ENCODE data around the gene RSKR.
"Not testable (repeated sequence)": the region's sequence is repeated elsewhere in the genome, so short reads cannot be mapped to it uniquely, and the experiment has no call there.

RSKR gene

GRCh38 chr17:28580959-28581358, 33.0 kb downstream of the RSKR start:
- Histone ChIP-seq H3K27ac (ENCODE audit: insufficient read depth in 1 of 2, low read depth in 1 of 2, low read length in 2 of 2, poor library complexity in 1 of 2, severe bottlenecking in 2 of 2) (no peak overlapping the region), H3K4me3 (ENCODE audit: control insufficient read depth in 1 of 7, extremely low read depth in 1 of 7, insufficient read depth in 4 of 7, low read depth in 2 of 7, low read length in 6 of 7) (no peak overlapping the region), H3K36me3 (ENCODE audit: control insufficient read depth in 4 of 4, insufficient read depth in 4 of 4, low read length in 3 of 4) (peaks cover 5 to 84% (median 48%) of the 10 kb centered on the region in 4 experiments), H3K9me3 (ENCODE audit: control extremely low read depth in 1 of 5, control insufficient read depth in 4 of 5, insufficient read depth in 2 of 5, low read depth in 1 of 5, low read length in 4 of 5) (no peaks in the 10 kb centered on the region), H3K27me3 (replicated peaks in 2 of 5; ENCODE audit: control insufficient read depth in 4 of 5, insufficient read depth in 5 of 5, low read length in 4 of 5) (no peaks in the 10 kb centered on the region), H3K4me1 (ENCODE audit: control extremely low read depth in 1 of 4, control insufficient read depth in 4 of 4, insufficient read depth in 4 of 4, low read length in 3 of 4) (peaks cover 0 to 19% (median 5%) of the 10 kb centered on the region in 4 experiments)
- ChIA-PET CTCF (interaction anchor here (0.8 kb wide), 1 partner anchor 10 kb away, joined by 3 read pairs; no protein-coding TSS in a partner anchor), POLR2A (no interaction called here)
- DNase-seq, result no peak
- no CpG with 5 or more reads among the region's 3 CpGs for WGBS (ENCODE audit: insufficient coverage)

- ChIA-PET CTCF (no interaction called here), POLR2A (no interaction called here)
- Histone ChIP-seq H3K4me3 (ENCODE audit: control insufficient read depth in 1 of 7, extremely low read depth in 1 of 7, insufficient read depth in 4 of 7, low read depth in 2 of 7, low read length in 6 of 7) (no peak overlapping the region), H3K27me3 (replicated peaks in 2 of 5; ENCODE audit: control insufficient read depth in 4 of 5, insufficient read depth in 5 of 5, low read length in 4 of 5) (no peaks in the 10 kb centered on the region), H3K36me3 (ENCODE audit: control insufficient read depth in 4 of 4, insufficient read depth in 4 of 4, low read length in 3 of 4) (peaks cover 5 to 75% (median 41%) of the 10 kb centered on the region in 4 experiments), H3K4me1 (ENCODE audit: control extremely low read depth in 1 of 4, control insufficient read depth in 4 of 4, insufficient read depth in 4 of 4, low read length in 3 of 4) (peaks cover 0 to 12% (median 5%) of the 10 kb centered on the region in 4 experiments), H3K27ac (ENCODE audit: insufficient read depth in 1 of 2, low read depth in 1 of 2, low read length in 2 of 2, poor library complexity in 1 of 2, severe bottlenecking in 2 of 2) (no peak overlapping the region), H3K9me3 (ENCODE audit: control extremely low read depth in 1 of 5, control insufficient read depth in 4 of 5, insufficient read depth in 2 of 5, low read depth in 1 of 5, low read length in 4 of 5) (no peaks in the 10 kb centered on the region)
- no peak for DNase-seq
- WGBS (ENCODE audit: insufficient coverage), result 97% methylated on average over 4 of the region's 4 CpGs
Observed at GRCh38 chr17:28579526-28579925, 34.5 kb downstream of the RSKR start.

- Histone ChIP-seq H3K4me1 (ENCODE audit: control extremely low read depth in 1 of 4, control insufficient read depth in 4 of 4, insufficient read depth in 4 of 4, low read length in 3 of 4) (peaks cover 0 to 12% (median 5%) of the 10 kb centered on the region in 4 experiments), H3K36me3 (ENCODE audit: control insufficient read depth in 4 of 4, insufficient read depth in 4 of 4, low read length in 3 of 4) (peaks cover 4 to 70% (median 33%) of the 10 kb centered on the region in 4 experiments), H3K4me3 (ENCODE audit: control insufficient read depth in 1 of 7, extremely low read depth in 1 of 7, insufficient read depth in 4 of 7, low read depth in 2 of 7, low read length in 6 of 7) (no peak overlapping the region), H3K27ac (ENCODE audit: insufficient read depth in 1 of 2, low read depth in 1 of 2, low read length in 2 of 2, poor library complexity in 1 of 2, severe bottlenecking in 2 of 2) (no peak overlapping the region), H3K9me3 (ENCODE audit: control extremely low read depth in 1 of 5, control insufficient read depth in 4 of 5, insufficient read depth in 2 of 5, low read depth in 1 of 5, low read length in 4 of 5) (no peaks in the 10 kb centered on the region), H3K27me3 (replicated peaks in 2 of 5; ENCODE audit: control insufficient read depth in 4 of 5, insufficient read depth in 5 of 5, low read length in 4 of 5) (no peaks in the 10 kb centered on the region)
- no peak for DNase-seq
- 90% methylated on average over 3 of the region's 8 CpGs for WGBS (ENCODE audit: insufficient coverage)
- POLR2A ChIA-PET, result interaction anchor here (0.6 kb wide), 1 partner anchor 27 kb away, joined by 3 read pairs; no protein-coding TSS in a partner anchor
- CTCF ChIA-PET, result interaction anchor here (1.1 to 1.6 kb wide), 2 partner anchors 13 to 32 kb away, joined by 4 to 5 read pairs; no protein-coding TSS in a partner anchor
Observed at GRCh38 chr17:28578246-28579195, 35.5 kb downstream of the RSKR start.

GRCh38 chr17:28577466-28577824, 36.5 kb downstream of the RSKR start:
- CTCF ChIA-PET, result interaction anchor here (0.9 to 1.6 kb wide), 6 partner anchors 8 to 93 kb away, joined by 3 to 5 read pairs (median 3); no protein-coding TSS in a partner anchor
- Histone ChIP-seq H3K4me1 (ENCODE audit: control extremely low read depth in 1 of 4, control insufficient read depth in 4 of 4, insufficient read depth in 4 of 4, low read length in 3 of 4) (peaks cover 0 to 14% (median 6%) of the 10 kb centered on the region in 4 experiments), H3K27ac (ENCODE audit: insufficient read depth in 1 of 2, low read depth in 1 of 2, low read length in 2 of 2, poor library complexity in 1 of 2, severe bottlenecking in 2 of 2) (peak overlapping the region in 1 of 2 experiments; percentile 20), H3K27me3 (replicated peaks in 2 of 5; ENCODE audit: control insufficient read depth in 4 of 5, insufficient read depth in 5 of 5, low read length in 4 of 5) (no peaks in the 10 kb centered on the region), H3K9me3 (ENCODE audit: control extremely low read depth in 1 of 5, control insufficient read depth in 4 of 5, insufficient read depth in 2 of 5, low read depth in 1 of 5, low read length in 4 of 5) (no peaks in the 10 kb centered on the region), H3K36me3 (ENCODE audit: control insufficient read depth in 4 of 4, insufficient read depth in 4 of 4, low read length in 3 of 4) (peaks cover 4 to 59% (median 27%) of the 10 kb centered on the region in 4 experiments), H3K4me3 (ENCODE audit: control insufficient read depth in 1 of 7, extremely low read depth in 1 of 7, insufficient read depth in 4 of 7, low read depth in 2 of 7, low read length in 6 of 7) (no peak overlapping the region)
- no peak for DNase-seq
- POLR2A ChIA-PET, result no interaction called here
- WGBS (ENCODE audit: insufficient coverage), result 100% methylated on average over 1 of the region's 3 CpGs

GRCh38 chr17:28576758-28577465, 37.1 kb downstream of the RSKR start, which contains the start of gene ALDOC:
TSS of gene ALDOC (minus strand) at chr17:28576895. CDS start at chr17:28575532, 1,363 bp downstream.
- peak; percentile 95 to 98 (median 96) for DNase-seq
- ChIA-PET POLR2A (interaction anchor here (1.1 kb wide), 1 partner anchor 23 kb away, joined by 4 read pairs; no protein-coding TSS in a partner anchor), CTCF (interaction anchor here (0.9 to 1.6 kb wide), 8 partner anchors 9 to 93 kb away, joined by 3 to 5 read pairs (median 3); no protein-coding TSS in a partner anchor)
- H3K27ac ChIP-seq (ENCODE audit: insufficient read depth in 1 of 2, low read depth in 1 of 2, low read length in 2 of 2, poor library complexity in 1 of 2, severe bottlenecking in 2 of 2), result peak within 1 kb of the TSS in 1 of 2 experiments; percentile 20
- peaks cover 2 to 20% (median 10%) of the 10 kb centered on the region in 4 experiments for H3K4me1 ChIP-seq (ENCODE audit: control extremely low read depth in 1 of 4, control insufficient read depth in 4 of 4, insufficient read depth in 4 of 4, low read length in 3 of 4)
- no peaks in the 10 kb centered on the region for H3K9me3 ChIP-seq (ENCODE audit: control extremely low read depth in 1 of 5, control insufficient read depth in 4 of 5, insufficient read depth in 2 of 5, low read depth in 1 of 5, low read length in 4 of 5)
- peaks cover 4 to 53% (median 22%) of the 10 kb centered on the region in 4 experiments for H3K36me3 ChIP-seq (ENCODE audit: control insufficient read depth in 4 of 4, insufficient read depth in 4 of 4, low read length in 3 of 4)
- peak within 1 kb of the TSS in 5 of 7 experiments; percentile 21 to 66 (median 53) for H3K4me3 ChIP-seq (ENCODE audit: control insufficient read depth in 1 of 7, extremely low read depth in 1 of 7, insufficient read depth in 4 of 7, low read depth in 2 of 7, low read length in 6 of 7)
- H3K27me3 ChIP-seq (replicated peaks in 2 of 5; ENCODE audit: control insufficient read depth in 4 of 5, insufficient read depth in 5 of 5, low read length in 4 of 5), result no peaks in the 10 kb centered on the region
- 5% methylated on average over 15 of the region's 26 CpGs for WGBS (ENCODE audit: insufficient coverage)

- no CpG with 5 or more reads among the region's 3 CpGs for WGBS (ENCODE audit: insufficient coverage)
- DNase-seq; H3K27ac ChIP-seq (ENCODE audit: insufficient read depth in 1 of 2, low read depth in 1 of 2, low read length in 2 of 2, poor library complexity in 1 of 2, severe bottlenecking in 2 of 2); H3K27me3 ChIP-seq (replicated peaks in 2 of 5; ENCODE audit: control insufficient read depth in 4 of 5, insufficient read depth in 5 of 5, low read length in 4 of 5); H3K9me3 ChIP-seq (ENCODE audit: control extremely low read depth in 1 of 5, control insufficient read depth in 4 of 5, insufficient read depth in 2 of 5, low read depth in 1 of 5, low read length in 4 of 5): not testable (repeated sequence)
- Histone ChIP-seq H3K36me3 (ENCODE audit: control insufficient read depth in 4 of 4, insufficient read depth in 4 of 4, low read length in 3 of 4) (peaks cover 4 to 49% (median 20%) of the 10 kb centered on the region in 4 experiments), H3K4me1 (ENCODE audit: control extremely low read depth in 1 of 4, control insufficient read depth in 4 of 4, insufficient read depth in 4 of 4, low read length in 3 of 4) (peaks cover 3 to 23% (median 13%) of the 10 kb centered on the region in 4 experiments), H3K4me3 (ENCODE audit: control insufficient read depth in 1 of 7, extremely low read depth in 1 of 7, insufficient read depth in 4 of 7, low read depth in 2 of 7, low read length in 6 of 7) (peak overlapping the region in 1 of 7 experiments; percentile 14)
- POLR2A ChIA-PET, result interaction anchor here (1.1 kb wide), 1 partner anchor 24 kb away, joined by 4 read pairs; no protein-coding TSS in a partner anchor
- CTCF ChIA-PET, result interaction anchor here (0.9 to 1.6 kb wide), 8 partner anchors 9 to 83 kb away, joined by 3 to 4 read pairs (median 3); no protein-coding TSS in a partner anchor
Observed at GRCh38 chr17:28576016-28576415, 38.0 kb downstream of the RSKR start.
